Right atrium auricular region (tissue), 2 donors: Measurements from ENCODE around the gene LRP1B. TPM values are rescaled to one million over a fixed set of nuclear protein-coding genes. Genes with fewer than 3 reads are reported as not detected.

Experiments used
- DNase-seq: peaks from one replicate; pipeline ENCODE4 v3.0.0-alpha.2; 2019; ENCODE audit warnings: low spot score
- H3K27ac ChIP-seq, 2 donors: fragments of 200-600 bp; sonication (generic); 1 replicate in 1 of 2; 2 replicates in 1 of 2; pipeline ENCODE4 v1.5.1; 2016 to 2019
- H3K27me3 ChIP-seq, 2 donors: fragments of 200-600 bp; sonication (generic); one replicate each; pipeline versions ENCODE4 v1.5.1 to v1.6.0; 2017 to 2019
- H3K36me3 ChIP-seq: fragments of 200-600 bp; sonication (generic); one replicate; pipeline ENCODE4 v1.5.1; 2016
- H3K4me1 ChIP-seq, 2 donors: fragments of 200-600 bp; sonication (generic); one replicate each; pipeline versions ENCODE4 v1.5.1 to v1.6.0; 2017 to 2019
- H3K4me3 ChIP-seq, 2 donors: fragments of 200-600 bp; sonication (generic); 1 replicate in 1 of 2; 2 replicates in 1 of 2; pipeline ENCODE4 v1.5.1; 2017 to 2019; ENCODE audit warnings: mild to moderate bottlenecking in 1 of 2, moderate library complexity in 1 of 2
- H3K9me3 ChIP-seq, 2 donors: fragments of 200-600 bp; sonication (generic); one replicate each; pipeline ENCODE4 v1.5.1; 2019
- CTCF ChIP-seq, 2 donors: fragments of 200-600 bp; sonication (generic); IDR thresholded peaks; one replicate each; pipeline ENCODE4 v1.5.1; 2019; ENCODE audit warnings: antibody characterized with exemption in 2 of 2
- total RNA-seq, 2 donors: library from RNA; depleted of rRNA; stranded (reverse); fragments of >200 nt; gene quantifications; one replicate each; pipeline ENCODE4 v1.1.0, GENCODE V29; 2016

Gene LRP1B
- total RNA-seq, 2 donors from 2014 or later, result 0.44 to 0.47 TPM

GRCh38 chr2:141508806-141509595 lies 621.8 kb downstream of the LRP1B start:
- Histone ChIP-seq H3K9me3 (no peaks in the 10 kb centered on the region), H3K27ac (no peak overlapping the region)

GRCh38 chr2:141508086-141508752 lies 622.6 kb downstream of the LRP1B start:
- DNase-seq, result no peak
- Histone ChIP-seq H3K9me3 (no peaks in the 10 kb centered on the region), H3K36me3 (no peaks in the 10 kb centered on the region), H3K4me1 (no peaks in the 10 kb centered on the region), H3K27me3 (no peaks in the 10 kb centered on the region), H3K27ac (no peak overlapping the region), H3K4me3 (no peak overlapping the region)
- no peak for TF ChIP-seq CTCF (IDR thresholded peaks at IDR 0.05)

More at GRCh38 chr2:141508806-141509595, 621.8 kb downstream of the LRP1B start:
- TF ChIP-seq CTCF (IDR thresholded peaks at IDR 0.05), result no peak
- no peak for DNase-seq
- H3K36me3 ChIP-seq, result no peaks in the 10 kb centered on the region
- H3K4me1 ChIP-seq, result no peaks in the 10 kb centered on the region
- no peak overlapping the region for H3K4me3 ChIP-seq
- H3K27me3 ChIP-seq, result no peaks in the 10 kb centered on the region

GRCh38 chr2:141506135-141506534 lies 624.7 kb downstream of the LRP1B start:
- no peak for TF ChIP-seq CTCF (IDR thresholded peaks at IDR 0.05)
- Histone ChIP-seq H3K4me1 (no peaks in the 10 kb centered on the region), H3K36me3 (no peaks in the 10 kb centered on the region)

GRCh38 chr2:141501752-141502151 lies 629.1 kb downstream of the LRP1B start:
- no peaks in the 10 kb centered on the region for H3K9me3 ChIP-seq
- DNase-seq, result no peak
- no peaks in the 10 kb centered on the region for H3K36me3 ChIP-seq
- H3K27ac ChIP-seq, result no peak overlapping the region
- TF ChIP-seq CTCF (IDR thresholded peaks at IDR 0.05), result no peak
- H3K27me3 ChIP-seq, result no peaks in the 10 kb centered on the region
- no peak overlapping the region for H3K4me3 ChIP-seq
- no peaks in the 10 kb centered on the region for H3K4me1 ChIP-seq

More at GRCh38 chr2:141506135-141506534, 624.7 kb downstream of the LRP1B start:
- Histone ChIP-seq H3K27me3 (no peaks in the 10 kb centered on the region), H3K27ac (no peak overlapping the region), H3K9me3 (no peaks in the 10 kb centered on the region), H3K4me3 (no peak overlapping the region)
- no peak for DNase-seq

GRCh38 chr2:141499123-141499522 lies 631.7 kb downstream of the LRP1B start:
- no peak for DNase-seq
- Histone ChIP-seq H3K4me1 (no peaks in the 10 kb centered on the region), H3K4me3 (no peak overlapping the region), H3K27ac (peak overlapping the region in 1 of 2 donors; percentile 44), H3K36me3 (no peaks in the 10 kb centered on the region), H3K27me3 (no peaks in the 10 kb centered on the region), H3K9me3 (no peaks in the 10 kb centered on the region)
- no peak for TF ChIP-seq CTCF (IDR thresholded peaks at IDR 0.05)
